ENCODE measurements around the gene NFS1. TPM values are rescaled to one million over a fixed set of nuclear protein-coding genes. Genes with fewer than 3 reads are reported as not detected.
"Not testable (repeated sequence)": the region's sequence is repeated elsewhere in the genome, so short reads cannot be mapped to it uniquely, and the experiment has no call there.

NFS1 gene
- 7.1 TPM for total RNA-seq

DNA sequence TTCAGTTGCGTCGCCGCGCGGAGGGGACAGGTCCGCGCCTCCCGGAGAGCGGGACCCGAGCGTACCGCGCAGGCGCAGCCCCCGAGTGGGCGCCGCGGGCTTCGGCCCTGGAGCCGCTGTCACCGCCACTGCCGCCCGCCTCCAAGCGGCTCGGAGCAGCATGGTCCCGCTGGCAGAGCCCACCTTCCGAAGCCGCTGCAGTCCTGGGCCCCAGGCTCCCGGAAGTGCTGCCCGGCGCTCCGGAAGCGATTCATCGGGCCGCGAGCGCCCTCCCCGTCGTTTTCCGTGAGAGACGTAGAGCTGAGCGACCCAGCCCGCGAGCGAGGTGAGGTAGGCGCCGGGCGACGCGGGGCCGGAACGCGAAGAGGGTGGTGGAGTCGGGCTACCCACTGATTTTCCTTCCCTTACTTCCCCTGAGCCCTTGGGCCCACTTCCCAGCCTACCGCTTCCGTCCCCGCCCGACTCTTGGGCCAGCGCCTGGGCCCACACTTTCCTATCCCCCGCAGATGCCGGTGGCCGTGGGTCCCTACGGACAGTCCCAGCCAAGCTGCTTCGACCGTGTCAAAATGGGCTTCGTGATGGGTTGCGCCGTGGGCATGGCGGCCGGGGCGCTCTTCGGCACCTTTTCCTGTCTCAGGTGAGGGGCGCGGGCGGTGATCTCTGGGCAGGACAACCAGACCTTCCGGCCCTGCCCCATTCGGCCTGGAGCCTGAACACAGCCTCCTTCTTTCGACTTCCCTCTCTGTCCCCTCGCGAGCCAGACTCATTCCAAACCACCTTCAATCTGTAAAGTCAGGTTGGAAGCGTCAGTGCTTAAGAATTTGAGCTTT is at the start of gene NFS1, which contains the start of gene ROMO1:
TSS of gene NFS1 (minus strand) at position 226 of the 830 bp plus-strand sequence. CDS start at position 162, 64 bp downstream.
TSS of gene ROMO1 (plus strand) at position 279 of the 830 bp plus-strand sequence. CDS start at position 507, 228 bp downstream.
- H3K27me3 ChIP-seq (ENCODE audit: insufficient read depth, low read length), result no peaks in the 10 kb centered on the region
- peaks cover 26% of the 10 kb centered on the region for H3K4me1 ChIP-seq (ENCODE audit: insufficient read depth, low read length)
- peak within 1 kb of the TSS; percentile 94 for H3K4me3 ChIP-seq (ENCODE audit: low read length)
- no peaks in the 10 kb centered on the region for H3K9me3 ChIP-seq (ENCODE audit: low read depth, low read length)

DNA sequence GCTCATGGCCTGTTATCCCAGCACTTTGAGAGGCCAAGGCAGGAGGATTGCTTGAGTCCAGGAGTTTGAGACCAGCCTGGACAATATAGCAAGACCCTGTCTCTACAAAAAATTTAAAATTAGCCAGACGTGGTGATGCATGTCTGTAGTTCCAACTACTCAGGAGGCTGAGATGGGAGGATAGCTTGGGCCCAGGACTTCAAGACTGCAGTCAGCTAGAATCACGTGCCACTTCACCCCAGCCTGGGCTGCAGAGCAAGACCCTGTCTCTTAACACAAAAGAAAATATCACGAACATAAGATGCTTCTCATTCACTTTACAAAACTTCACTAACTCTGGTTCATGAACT is 45.3 kb upstream of the NFS1 start:
- not testable (repeated sequence) for H3K27me3 ChIP-seq (ENCODE audit: insufficient read depth, low read length); H3K4me3 ChIP-seq (ENCODE audit: low read length); H3K9me3 ChIP-seq (ENCODE audit: low read depth, low read length)
- peaks cover 33% of the 10 kb centered on the region for H3K4me1 ChIP-seq (ENCODE audit: insufficient read depth, low read length)

DNA sequence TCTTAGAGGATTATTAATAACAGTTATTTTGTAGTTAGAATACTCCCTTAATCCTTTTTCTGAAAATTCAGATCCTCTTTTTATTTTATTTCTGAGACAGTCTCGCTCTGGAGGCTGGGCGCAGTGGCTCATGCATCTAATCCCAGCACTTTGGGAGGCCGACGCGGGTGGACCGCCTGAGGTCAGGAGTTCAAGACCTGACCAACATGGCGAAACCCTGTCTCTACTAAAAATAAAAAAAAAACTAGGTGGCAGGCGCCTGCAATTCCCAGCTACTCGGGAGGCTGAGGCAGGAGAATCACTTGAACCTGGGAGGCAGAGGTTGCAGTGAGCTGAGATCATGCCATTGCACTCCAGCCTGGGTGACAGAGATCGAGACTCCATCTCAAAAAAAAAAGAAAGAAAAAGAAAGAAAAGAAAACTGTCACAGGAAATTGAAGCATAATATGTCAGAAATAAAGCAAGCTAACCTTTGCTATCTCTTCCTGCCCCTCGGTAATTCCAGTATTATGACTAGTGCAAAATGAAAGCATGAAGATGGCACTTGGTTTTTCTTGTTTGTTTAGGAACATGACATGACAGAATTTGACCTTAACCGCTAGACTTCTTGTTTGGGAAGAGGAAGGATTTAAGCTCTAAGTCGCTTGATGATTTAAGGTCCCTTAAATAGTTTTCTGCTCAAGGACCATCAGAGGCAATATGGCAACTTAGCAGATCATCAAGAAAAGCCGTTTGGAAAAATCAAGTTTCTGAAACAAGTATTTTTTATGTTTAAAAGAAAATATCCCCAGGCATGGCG is 44.7 kb upstream of the NFS1 start:
- Histone ChIP-seq H3K4me3 (ENCODE audit: low read length) (peak overlapping the region; percentile 63), H3K4me1 (ENCODE audit: insufficient read depth, low read length) (peaks cover 39% of the 10 kb centered on the region), H3K27me3 (ENCODE audit: insufficient read depth, low read length) (no peaks in the 10 kb centered on the region), H3K9me3 (ENCODE audit: low read depth, low read length) (no peaks in the 10 kb centered on the region)

DNA sequence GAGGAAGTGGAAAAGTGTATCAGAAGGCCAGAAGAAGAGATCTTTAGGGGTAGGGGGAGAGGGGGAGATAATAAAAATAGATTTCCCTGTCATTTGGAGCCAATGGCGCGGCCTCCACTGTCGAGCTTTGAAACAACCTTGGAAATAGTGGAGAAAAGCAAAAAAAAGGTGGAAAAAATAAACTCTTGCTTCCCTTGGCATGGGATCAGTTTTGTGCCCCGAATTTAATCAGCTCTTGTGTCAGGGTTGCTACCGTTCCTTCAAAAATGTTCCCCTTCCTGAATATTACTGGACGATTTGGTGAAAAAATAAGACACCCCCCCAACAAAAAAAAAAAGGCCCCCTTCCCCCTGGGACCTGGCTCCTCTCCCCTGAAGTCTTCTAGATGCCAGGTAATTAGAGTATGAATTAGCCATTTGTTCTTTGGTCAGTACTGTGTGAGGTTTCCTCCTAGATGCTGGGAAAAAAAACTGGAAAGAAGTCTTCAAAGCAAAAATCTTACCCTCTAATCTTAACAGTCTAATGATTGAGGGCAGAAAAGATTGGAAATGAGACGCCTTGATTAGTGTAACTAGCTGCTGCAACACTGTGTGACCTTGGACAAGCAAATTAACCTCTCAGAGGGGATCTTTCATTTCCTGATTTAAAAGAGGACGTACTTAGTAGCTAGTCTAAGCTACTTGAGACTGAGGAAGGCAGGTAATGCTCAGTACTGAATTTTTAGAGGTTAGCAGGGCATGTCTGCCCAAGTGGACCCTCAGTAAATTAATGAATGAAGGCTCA is 43.8 kb upstream of the NFS1 start:
- H3K4me1 ChIP-seq (ENCODE audit: insufficient read depth, low read length), result peaks cover 47% of the 10 kb centered on the region
- peak overlapping the region; percentile 63 for H3K4me3 ChIP-seq (ENCODE audit: low read length)
- H3K9me3 ChIP-seq (ENCODE audit: low read depth, low read length), result no peaks in the 10 kb centered on the region
- no peaks in the 10 kb centered on the region for H3K27me3 ChIP-seq (ENCODE audit: insufficient read depth, low read length)

DNA sequence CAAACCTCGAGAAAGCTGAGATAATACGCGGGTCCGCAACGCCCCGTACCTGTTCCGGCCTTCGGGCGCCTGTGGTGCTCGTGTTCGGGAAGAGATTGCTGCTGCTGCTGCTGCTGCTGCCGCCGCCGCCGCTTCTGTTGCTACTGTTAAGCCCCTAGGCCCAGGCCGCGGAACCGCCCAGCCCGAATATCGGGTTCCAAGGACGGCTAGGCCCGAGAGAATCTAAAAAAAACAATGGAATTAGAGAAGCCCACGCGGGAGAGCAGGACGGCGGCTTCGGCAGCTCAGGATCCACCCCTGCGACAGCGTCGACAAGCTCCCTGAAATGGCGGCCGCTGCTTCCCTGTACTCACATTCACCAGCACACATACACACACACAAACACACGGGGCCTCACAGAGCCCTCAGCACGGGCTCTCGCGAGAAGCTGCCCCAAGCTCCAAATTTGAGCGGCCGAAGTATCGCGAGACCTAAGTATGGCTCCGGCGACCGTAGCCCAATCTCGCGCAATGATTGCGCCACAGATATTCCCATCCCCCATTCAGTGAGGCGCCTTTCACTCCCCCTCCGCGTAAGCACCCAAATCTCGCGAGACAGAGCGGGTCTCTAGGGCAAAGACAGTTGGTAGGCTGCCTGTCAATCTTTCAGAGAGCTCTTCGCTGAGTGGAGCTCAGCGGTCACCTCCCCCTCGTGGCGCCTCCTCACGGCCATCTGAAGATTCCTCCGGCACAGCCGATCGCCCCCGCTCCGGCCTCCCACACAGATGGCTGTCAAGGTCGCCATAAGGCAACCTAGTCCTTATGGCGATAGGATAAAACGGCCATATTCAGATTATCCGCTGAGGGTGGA is 43.0 kb upstream of the NFS1 start, which contains the start of gene RBM39:
TSS of gene RBM39 (minus strand) at position 369 of the 849 bp plus-strand sequence. CDS start 1,386 bp downstream, outside the sequence.
- H3K27me3 ChIP-seq (ENCODE audit: insufficient read depth, low read length), result no peaks in the 10 kb centered on the region
- H3K4me3 ChIP-seq (ENCODE audit: low read length), result peak within 1 kb of the TSS; percentile 100
- H3K9me3 ChIP-seq (ENCODE audit: low read depth, low read length), result no peaks in the 10 kb centered on the region
- peaks cover 54% of the 10 kb centered on the region for H3K4me1 ChIP-seq (ENCODE audit: insufficient read depth, low read length)

DNA sequence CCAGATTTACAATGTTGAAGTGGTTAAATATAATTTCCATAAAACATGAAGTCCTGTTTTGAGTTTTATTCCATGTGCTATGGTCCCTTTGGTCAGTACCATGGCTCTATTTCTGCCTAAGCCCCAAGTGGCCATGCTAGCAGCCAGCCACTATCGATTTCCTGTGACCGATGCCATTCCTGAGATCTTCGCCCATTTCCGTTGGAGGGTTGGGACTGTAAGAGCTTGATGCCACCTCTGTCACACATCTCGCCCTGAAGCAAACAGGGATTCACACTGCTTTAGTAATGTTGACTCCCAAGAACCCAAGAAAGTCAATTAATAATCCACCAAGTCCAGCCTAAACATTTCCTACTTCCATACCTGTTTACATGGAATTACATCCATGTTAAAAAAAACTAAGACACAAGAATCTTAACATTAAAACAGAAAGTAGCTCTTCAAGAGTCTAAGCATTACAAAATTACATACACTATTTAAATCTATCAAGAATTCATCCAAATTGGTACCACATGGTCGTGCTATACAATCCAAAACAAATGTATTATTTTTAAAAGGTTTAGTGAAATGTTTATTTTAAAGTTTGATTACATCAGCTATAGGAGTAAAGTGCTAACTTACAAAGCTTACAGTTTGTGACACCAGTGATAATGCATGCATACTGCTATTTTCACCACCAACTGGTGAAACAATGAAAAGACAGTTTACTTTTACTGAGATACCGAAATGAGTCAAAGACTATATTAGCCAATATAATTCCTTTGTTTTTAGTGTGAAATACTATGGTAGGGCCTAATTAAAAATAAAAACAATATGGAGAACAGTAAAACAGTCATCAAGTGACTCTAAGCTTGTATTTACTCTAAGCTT is 40.4 kb upstream of the NFS1 start:
- H3K27me3 ChIP-seq (ENCODE audit: insufficient read depth, low read length), result no peaks in the 10 kb centered on the region
- H3K4me3 ChIP-seq (ENCODE audit: low read length), result no peak overlapping the region
- H3K9me3 ChIP-seq (ENCODE audit: low read depth, low read length), result no peaks in the 10 kb centered on the region
- peaks cover 59% of the 10 kb centered on the region for H3K4me1 ChIP-seq (ENCODE audit: insufficient read depth, low read length)

DNA sequence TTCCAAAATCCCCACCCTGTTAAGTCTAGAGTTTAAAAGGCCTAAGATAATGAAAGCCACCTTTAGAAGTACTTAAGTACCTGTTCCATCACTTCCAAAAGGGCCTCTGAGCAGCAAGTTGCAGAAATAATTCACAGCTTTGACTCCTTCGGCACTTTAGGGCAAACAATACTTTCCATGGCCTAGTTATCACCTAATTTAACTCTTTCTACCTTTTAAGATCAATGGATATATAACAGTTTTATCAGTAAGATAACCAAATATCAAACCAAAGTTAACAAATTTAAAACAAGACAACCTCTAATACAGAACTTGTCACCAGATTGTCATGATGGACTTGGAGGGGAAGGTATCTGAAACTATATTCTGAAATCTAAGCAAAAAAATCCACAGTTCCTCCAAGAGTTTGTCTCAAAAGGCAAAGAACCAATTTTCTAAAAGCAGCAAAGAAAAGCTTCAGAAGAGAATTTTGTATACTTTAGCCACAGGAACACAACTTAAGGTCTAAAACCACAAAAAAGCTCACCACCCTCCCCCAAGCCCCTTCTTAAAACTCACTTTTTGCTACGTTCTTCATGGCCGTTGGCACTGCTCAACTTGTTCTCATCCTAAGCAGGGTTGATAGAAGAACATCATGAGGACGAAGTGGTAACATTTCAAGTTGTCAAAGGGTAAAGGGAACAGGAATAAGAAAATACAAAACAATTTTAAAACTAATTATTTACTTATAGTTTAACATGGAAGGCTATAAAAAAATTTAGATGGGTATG is 39.4 kb upstream of the NFS1 start:
- no peaks in the 10 kb centered on the region for H3K9me3 ChIP-seq (ENCODE audit: low read depth, low read length)
- no peaks in the 10 kb centered on the region for H3K27me3 ChIP-seq (ENCODE audit: insufficient read depth, low read length)
- no peak overlapping the region for H3K4me3 ChIP-seq (ENCODE audit: low read length)
- peaks cover 56% of the 10 kb centered on the region for H3K4me1 ChIP-seq (ENCODE audit: insufficient read depth, low read length)

DNA sequence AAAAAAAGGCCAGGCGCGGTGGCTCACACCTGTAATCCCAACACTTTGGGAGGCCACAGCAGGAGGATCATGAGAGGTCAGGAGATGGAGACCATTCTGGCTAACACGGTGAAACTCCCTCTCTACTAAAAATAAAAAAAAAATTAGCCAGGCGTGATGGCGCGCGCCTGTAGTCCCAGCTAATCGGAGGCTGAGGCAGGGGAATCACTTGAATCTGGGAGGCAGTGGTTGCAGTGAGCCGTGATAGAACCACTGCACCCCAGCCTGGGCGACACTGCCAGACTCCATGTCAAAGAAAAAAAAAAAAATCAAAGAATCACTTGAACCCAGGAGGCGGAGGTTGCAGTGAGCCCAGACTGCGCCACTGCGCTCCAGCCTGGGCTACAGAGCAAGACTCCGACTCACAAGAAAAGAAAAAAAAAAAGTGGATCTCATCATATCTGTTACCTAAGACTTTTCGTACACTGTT is 38.7 kb upstream of the NFS1 start:
- Histone ChIP-seq H3K4me3 (ENCODE audit: low read length) (no peak overlapping the region), H3K9me3 (ENCODE audit: low read depth, low read length) (no peaks in the 10 kb centered on the region), H3K27me3 (ENCODE audit: insufficient read depth, low read length) (no peaks in the 10 kb centered on the region), H3K4me1 (ENCODE audit: insufficient read depth, low read length) (peaks cover 56% of the 10 kb centered on the region)

DNA sequence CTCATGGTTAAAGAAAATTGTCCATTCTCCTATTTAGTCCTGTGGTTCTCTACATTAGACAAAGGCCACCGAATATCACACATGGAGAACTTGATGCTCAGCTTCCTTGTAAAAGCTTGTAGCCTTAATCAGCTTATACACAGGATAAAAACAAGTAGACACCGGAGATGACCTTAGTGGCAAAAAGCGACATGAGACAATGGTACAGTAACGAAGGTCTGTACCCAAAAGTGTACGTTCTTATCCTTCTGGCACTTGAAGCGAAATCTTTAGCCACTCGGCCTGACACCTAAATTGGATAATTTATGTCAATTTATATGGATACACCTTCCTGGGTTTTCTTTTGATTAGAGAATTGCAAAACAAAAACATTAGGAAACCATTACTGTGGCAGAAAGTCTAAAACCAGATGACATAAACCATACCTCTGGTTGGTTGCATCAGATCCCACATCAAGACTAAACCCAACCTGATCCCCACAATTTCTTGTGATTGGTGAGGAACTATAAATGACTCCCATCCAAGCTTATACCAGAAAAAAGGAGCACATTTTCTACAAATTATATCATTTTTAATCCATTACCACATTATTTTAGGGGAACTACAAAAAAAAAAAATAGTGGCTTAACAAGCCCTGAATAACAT is 36.8 kb upstream of the NFS1 start:
- Histone ChIP-seq H3K27me3 (ENCODE audit: insufficient read depth, low read length) (no peaks in the 10 kb centered on the region), H3K9me3 (ENCODE audit: low read depth, low read length) (no peaks in the 10 kb centered on the region), H3K4me1 (ENCODE audit: insufficient read depth, low read length) (peaks cover 64% of the 10 kb centered on the region), H3K4me3 (ENCODE audit: low read length) (no peak overlapping the region)

DNA sequence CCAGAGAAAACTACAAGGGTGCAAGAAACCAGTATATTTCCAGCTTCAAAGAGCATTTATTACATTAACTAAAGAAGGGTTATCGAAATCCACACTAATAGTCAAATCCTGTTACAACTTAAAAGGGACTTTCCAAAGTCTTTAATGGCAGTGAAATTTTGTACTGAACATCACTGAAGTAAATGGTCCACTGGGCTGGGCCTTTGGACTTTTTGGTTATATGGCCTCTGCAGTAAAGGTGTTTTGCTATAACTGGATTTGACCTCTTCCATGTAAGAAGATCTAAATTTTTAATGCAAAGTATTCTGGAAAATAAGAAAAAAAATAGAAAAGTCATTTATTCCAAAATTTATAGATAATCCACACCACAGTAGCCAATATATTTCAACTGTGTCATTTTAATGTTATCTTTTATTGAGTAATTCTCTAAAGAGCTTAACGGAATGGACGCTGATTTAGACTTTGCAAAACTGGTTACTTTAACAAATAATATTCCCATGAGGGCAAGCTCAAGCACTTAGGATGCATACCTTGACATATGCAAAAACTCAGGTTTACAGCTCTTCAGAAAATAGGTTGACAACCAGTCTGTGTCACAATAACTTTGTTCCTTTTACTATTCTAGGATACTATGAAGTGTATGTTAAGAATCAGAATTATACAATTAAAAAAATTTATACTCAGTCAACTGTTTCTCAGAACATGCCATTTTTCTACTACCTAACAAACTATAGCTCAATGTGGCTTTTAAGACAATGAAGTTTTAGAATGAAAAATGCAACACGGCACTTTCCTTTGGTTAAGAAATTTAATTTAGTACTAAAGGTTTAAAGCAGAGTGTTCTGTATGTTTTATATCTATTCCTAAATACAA is 35.9 kb upstream of the NFS1 start:
- H3K4me1 ChIP-seq (ENCODE audit: insufficient read depth, low read length), result peaks cover 58% of the 10 kb centered on the region
- no peaks in the 10 kb centered on the region for H3K27me3 ChIP-seq (ENCODE audit: insufficient read depth, low read length)
- no peaks in the 10 kb centered on the region for H3K9me3 ChIP-seq (ENCODE audit: low read depth, low read length)
- H3K4me3 ChIP-seq (ENCODE audit: low read length), result no peak overlapping the region

DNA sequence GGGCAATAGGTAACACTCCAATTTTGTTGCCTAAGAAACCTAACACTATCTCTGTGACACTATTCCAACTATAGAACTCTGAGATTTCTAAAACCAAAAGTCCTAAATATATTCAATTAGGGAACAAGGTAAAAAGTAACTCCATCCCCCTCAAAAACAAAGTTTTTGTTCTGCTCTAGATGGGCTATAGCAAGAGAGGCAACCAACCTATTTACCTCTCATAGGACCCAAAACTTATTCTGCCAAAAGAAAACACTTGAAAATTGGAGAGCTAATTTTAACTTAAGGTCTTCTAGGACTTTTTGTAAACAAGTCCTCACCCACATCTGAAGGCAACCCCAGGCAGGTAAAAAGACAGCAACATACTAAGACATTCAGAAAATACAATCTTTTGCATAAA is 35.2 kb upstream of the NFS1 start:
- Histone ChIP-seq H3K4me3 (ENCODE audit: low read length) (no peak overlapping the region), H3K4me1 (ENCODE audit: insufficient read depth, low read length) (peaks cover 56% of the 10 kb centered on the region), H3K9me3 (ENCODE audit: low read depth, low read length) (no peaks in the 10 kb centered on the region), H3K27me3 (ENCODE audit: insufficient read depth, low read length) (no peaks in the 10 kb centered on the region)

DNA sequence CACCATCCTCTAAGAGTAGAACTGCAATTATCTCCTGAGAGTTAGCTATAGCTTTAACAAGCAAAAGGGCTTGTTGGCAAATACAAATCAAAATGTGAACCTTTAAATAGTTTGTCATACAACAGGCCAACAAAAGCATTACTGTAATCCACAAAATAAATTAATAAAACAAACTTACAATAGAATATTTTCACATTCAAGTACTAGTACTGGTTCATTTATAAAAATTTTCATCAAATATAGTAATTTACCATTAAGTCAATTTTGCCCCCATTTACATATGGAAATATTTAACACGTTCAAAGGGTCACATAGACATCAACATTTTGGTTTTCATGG is 33.5 kb upstream of the NFS1 start:
- H3K4me3 ChIP-seq (ENCODE audit: low read length), result no peak overlapping the region
- H3K9me3 ChIP-seq (ENCODE audit: low read depth, low read length), result no peaks in the 10 kb centered on the region
- peaks cover 39% of the 10 kb centered on the region for H3K4me1 ChIP-seq (ENCODE audit: insufficient read depth, low read length)
- H3K27me3 ChIP-seq (ENCODE audit: insufficient read depth, low read length), result no peaks in the 10 kb centered on the region

Data from mononuclear cell (primary cell).